B cell (primary cell): ENCODE data around the gene BMF.

Experiments
- EZH2 ChIP-seq: IDR thresholded peaks from 2 replicates; pipeline ENCODE4 v1.6.1; 2012; ENCODE audit warnings: borderline replicate concordance, low read depth, mild to moderate bottlenecking, moderate library complexity, low read length; ENCODE audit not compliant: insufficient read depth, poor library complexity, severe bottlenecking
- TF ChIP-seq, protein P1 (sequence below): fragments of 200-600 bp; IDR thresholded peaks from one replicate; pipeline ENCODE4 v1.8.0; 2022; ENCODE audit warnings: antibody characterized with exemption, mild to moderate bottlenecking

DNA sequence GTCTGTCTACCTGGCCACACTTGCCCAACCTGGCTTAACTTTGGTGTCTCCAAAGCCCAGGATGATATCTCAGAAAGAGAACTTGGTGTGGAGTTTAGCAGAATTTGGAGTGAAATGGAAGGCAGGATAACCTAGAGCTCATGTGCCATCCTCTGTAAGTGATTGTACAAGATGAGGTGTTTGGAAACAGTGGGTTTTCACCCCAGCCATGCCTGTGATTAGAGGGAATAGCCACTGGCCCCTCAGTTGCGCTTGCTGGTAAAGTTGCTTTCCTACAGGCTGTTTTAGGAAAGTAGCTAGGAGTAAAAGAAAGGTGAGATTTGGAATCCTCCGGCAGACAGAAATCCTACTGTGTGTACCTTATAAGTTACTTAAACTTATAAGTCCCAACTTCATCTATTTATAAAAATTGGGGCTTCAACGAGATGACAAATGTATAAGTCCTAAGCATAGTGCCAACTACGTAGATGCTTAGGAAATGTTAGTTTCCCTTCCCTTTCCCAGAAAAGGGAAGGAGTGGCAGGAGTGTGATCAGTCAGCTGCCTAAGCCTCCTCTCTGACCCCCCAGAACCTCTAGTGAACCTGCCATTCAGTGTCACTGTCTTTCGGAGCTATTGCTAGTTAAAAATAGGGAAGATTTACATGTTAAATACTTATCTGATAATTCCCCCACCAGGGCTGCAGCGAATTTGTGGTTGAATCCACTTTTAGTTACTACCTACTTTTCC, 13.4 kb upstream of the BMF start:
- TF ChIP-seq, protein P1, sequence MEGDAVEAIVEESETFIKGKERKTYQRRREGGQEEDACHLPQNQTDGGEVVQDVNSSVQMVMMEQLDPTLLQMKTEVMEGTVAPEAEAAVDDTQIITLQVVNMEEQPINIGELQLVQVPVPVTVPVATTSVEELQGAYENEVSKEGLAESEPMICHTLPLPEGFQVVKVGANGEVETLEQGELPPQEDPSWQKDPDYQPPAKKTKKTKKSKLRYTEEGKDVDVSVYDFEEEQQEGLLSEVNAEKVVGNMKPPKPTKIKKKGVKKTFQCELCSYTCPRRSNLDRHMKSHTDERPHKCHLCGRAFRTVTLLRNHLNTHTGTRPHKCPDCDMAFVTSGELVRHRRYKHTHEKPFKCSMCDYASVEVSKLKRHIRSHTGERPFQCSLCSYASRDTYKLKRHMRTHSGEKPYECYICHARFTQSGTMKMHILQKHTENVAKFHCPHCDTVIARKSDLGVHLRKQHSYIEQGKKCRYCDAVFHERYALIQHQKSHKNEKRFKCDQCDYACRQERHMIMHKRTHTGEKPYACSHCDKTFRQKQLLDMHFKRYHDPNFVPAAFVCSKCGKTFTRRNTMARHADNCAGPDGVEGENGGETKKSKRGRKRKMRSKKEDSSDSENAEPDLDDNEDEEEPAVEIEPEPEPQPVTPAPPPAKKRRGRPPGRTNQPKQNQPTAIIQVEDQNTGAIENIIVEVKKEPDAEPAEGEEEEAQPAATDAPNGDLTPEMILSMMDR: no peak
- TF ChIP-seq EZH2: no peak
